ENCODE measurements around the gene RNF182. TPM values are rescaled to one million over a fixed set of nuclear protein-coding genes. Genes with fewer than 3 reads are reported as not detected.
"Not testable (repeated sequence)": the region's sequence is repeated elsewhere in the genome, so short reads cannot be mapped to it uniquely, and the experiment has no call there.

Gene RNF182
- total RNA-seq, 4 donors from 2014 or later: 1.3 to 4.5 (median 3.0) TPM

DNA sequence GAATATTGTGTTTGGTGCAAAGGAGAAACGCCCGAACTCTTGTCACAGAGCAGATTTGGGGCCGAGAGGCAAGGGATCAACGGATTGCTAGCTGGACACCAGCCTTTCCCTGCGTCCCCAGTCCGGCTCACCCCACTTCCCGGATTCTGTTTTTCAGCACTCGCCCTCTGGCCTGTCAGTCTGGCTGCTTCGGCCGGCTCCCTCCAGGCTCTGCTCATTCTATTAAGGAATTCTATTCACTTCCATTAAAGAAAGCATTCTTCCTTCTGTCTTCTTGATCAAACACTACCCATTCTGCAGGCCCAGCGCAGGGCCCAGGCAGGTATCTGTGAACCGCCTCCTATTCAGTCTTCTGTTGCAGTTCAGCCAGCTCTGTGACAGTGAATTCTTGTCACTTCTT is 91.7 kb downstream of the RNF182 start:
- Histone ChIP-seq H3K27me3 (no peaks in the 10 kb centered on the region), H3K9me3 (no peaks in the 10 kb centered on the region), H3K4me3 (replicated peaks in 1 of 3) (no peak overlapping the region), H3K27ac (no peak overlapping the region), H3K36me3 (no peaks in the 10 kb centered on the region), H3K4me1 (no peaks in the 10 kb centered on the region)
- intact Hi-C loops (cut with DNase I): no loop called here
- TF ChIP-seq CTCF (IDR thresholded peaks at IDR 0.05): no peak
- no peak for TF ChIP-seq POLR2A (IDR thresholded peaks at IDR 0.05)
- 90 to 92% methylated on average over 11 to 12 of the region's 12 CpGs for WGBS, 2 donors
- DNase-seq: no peak

GRCh38 chr6:14016935-14017625 is 92.3 kb downstream of the RNF182 start:
- Histone ChIP-seq H3K27ac (no peak overlapping the region), H3K9me3 (no peaks in the 10 kb centered on the region)
- TF ChIP-seq POLR2A (IDR thresholded peaks at IDR 0.05): no peak
- TF ChIP-seq CTCF (IDR thresholded peaks at IDR 0.05): no peak

GRCh38 chr6:14017626-14018475 is 93.1 kb downstream of the RNF182 start:
- Histone ChIP-seq H3K4me3 (replicated peaks in 1 of 3) (no peak overlapping the region), H3K4me1 (no peaks in the 10 kb centered on the region), H3K27me3 (no peaks in the 10 kb centered on the region), H3K27ac (no peak overlapping the region), H3K36me3 (no peaks in the 10 kb centered on the region), H3K9me3 (no peaks in the 10 kb centered on the region)
- TF ChIP-seq CTCF (IDR thresholded peaks at IDR 0.05): no peak
- no peak for TF ChIP-seq POLR2A (IDR thresholded peaks at IDR 0.05)
- intact Hi-C loops (cut with DNase I): no loop called here
- DNase-seq: no peak
- 86 to 94% methylated on average over 18 to 19 of the region's 46 CpGs for WGBS, 2 donors

More at GRCh38 chr6:14016935-14017625, 92.3 kb downstream of the RNF182 start:
- H3K36me3 ChIP-seq: no peaks in the 10 kb centered on the region
- no peak for DNase-seq
- H3K4me3 ChIP-seq (replicated peaks in 1 of 3): no peak overlapping the region
- intact Hi-C loops (cut with DNase I): no loop called here
- H3K4me1 ChIP-seq: no peaks in the 10 kb centered on the region
- no peaks in the 10 kb centered on the region for H3K27me3 ChIP-seq
- 76 to 80% methylated on average over 5 of the region's 5 CpGs for WGBS, 2 donors

DNA sequence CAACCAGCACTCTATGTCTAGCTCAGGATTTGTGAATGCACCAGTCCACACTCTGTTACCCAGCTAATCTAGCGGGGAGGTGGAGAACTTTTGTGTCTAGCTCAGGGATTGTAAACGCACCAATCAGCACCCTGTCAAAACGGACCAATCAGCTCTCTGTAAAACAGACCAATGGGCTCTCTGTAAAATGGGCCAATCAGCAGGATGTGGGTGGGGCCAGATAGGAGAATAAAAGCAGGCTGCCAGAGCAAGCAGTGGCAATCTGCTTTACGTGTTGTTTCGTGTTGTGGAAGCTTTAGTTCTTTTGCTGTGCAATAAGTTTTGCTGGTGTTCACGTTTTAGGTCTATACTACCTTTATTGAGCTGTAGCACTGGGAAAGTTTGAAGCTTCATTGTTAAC is 93.8 kb downstream of the RNF182 start:
- intact Hi-C loops (cut with DNase I); H3K4me3 ChIP-seq (replicated peaks in 1 of 3); H3K36me3 ChIP-seq; H3K4me1 ChIP-seq; H3K27me3 ChIP-seq; H3K27ac ChIP-seq; DNase-seq; H3K9me3 ChIP-seq: not testable (repeated sequence)
- WGBS, 2 donors: 94 to 97% methylated on average over 6 of the region's 6 CpGs

DNA sequence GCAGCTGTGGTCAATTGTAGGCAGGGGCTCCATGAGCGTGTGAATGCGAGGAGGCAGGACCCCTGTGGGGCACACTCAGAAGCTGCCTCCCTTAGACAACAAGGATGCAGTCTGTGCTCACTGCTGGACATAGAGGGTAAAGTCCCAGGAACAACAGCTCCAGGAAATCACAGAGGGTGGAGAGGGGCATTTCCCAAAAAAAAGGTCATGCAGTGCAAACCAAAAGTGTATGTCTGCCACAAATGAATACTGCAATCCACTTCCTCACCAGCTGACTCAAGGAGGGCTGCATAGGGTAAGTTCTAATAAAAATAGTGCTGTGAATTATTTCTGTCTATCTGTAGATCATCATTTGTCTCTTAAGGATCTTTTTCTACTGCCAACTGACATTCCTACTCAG is 95.8 kb downstream of the RNF182 start:
- Histone ChIP-seq H3K36me3 (no peaks in the 10 kb centered on the region), H3K27ac (no peak overlapping the region), H3K9me3 (no peaks in the 10 kb centered on the region), H3K4me1 (no peaks in the 10 kb centered on the region), H3K4me3 (replicated peaks in 1 of 3) (no peak overlapping the region), H3K27me3 (no peaks in the 10 kb centered on the region)
- intact Hi-C loops (cut with DNase I): no loop called here
- TF ChIP-seq CTCF (IDR thresholded peaks at IDR 0.05): no peak
- no peak for TF ChIP-seq POLR2A (IDR thresholded peaks at IDR 0.05)
- 95 to 96% methylated on average over 2 of the region's 2 CpGs for WGBS, 2 donors
- no peak for DNase-seq

All from thyroid gland (tissue), 4 donors.